Measurements from ENCODE around the gene SMTNL1. TPM values are rescaled to one million over a fixed set of nuclear protein-coding genes. Genes with fewer than 3 reads are reported as not detected.

SMTNL1 gene
- total and polyA plus RNA-seq, 2 experiments from 2014 or later, result 0.89 TPM; not detected in 1

DNA sequence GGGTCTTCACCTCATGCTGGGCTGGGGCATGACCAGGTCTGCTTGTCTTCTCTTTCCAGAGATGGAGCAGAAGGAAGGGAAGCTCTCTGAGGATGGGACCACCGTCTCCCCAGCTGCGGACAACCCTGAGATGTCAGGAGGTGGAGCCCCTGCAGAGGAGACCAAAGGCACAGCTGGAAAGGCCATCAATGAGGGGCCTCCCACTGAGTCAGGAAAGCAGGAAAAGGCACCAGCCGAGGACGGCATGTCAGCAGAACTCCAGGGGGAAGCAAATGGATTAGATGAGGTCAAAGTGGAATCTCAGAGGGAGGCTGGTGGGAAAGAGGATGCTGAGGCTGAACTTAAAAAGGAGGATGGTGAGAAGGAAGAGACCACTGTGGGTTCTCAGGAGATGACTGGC, 5.2 kb downstream of the SMTNL1 start:
- no peaks in the 10 kb centered on the region for H3K27me3 ChIP-seq
- no peak overlapping the region for H3K4me3 ChIP-seq
- H3K36me3 ChIP-seq, result no peaks in the 10 kb centered on the region
- H3K27ac ChIP-seq, result no peak overlapping the region
- TF ChIP-seq, protein P1, sequence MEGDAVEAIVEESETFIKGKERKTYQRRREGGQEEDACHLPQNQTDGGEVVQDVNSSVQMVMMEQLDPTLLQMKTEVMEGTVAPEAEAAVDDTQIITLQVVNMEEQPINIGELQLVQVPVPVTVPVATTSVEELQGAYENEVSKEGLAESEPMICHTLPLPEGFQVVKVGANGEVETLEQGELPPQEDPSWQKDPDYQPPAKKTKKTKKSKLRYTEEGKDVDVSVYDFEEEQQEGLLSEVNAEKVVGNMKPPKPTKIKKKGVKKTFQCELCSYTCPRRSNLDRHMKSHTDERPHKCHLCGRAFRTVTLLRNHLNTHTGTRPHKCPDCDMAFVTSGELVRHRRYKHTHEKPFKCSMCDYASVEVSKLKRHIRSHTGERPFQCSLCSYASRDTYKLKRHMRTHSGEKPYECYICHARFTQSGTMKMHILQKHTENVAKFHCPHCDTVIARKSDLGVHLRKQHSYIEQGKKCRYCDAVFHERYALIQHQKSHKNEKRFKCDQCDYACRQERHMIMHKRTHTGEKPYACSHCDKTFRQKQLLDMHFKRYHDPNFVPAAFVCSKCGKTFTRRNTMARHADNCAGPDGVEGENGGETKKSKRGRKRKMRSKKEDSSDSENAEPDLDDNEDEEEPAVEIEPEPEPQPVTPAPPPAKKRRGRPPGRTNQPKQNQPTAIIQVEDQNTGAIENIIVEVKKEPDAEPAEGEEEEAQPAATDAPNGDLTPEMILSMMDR (IDR thresholded peaks at IDR 0.05; ENCODE audit: low read depth, low read length), result no peak
- no peaks in the 10 kb centered on the region for H3K9me3 ChIP-seq (ENCODE audit: low read depth)
- no peak for DNase-seq (ENCODE audit: low read depth in 1 of 2, low spot score in 1 of 2)
- H3K4me1 ChIP-seq (ENCODE audit: low read depth), result no peaks in the 10 kb centered on the region

- no peaks in the 10 kb centered on the region for H3K36me3 ChIP-seq
- no peaks in the 10 kb centered on the region for H3K4me1 ChIP-seq (ENCODE audit: low read depth)
These were observed 6.2 kb downstream of the SMTNL1 start for GRCh38 chr11:57543593-57543992.

GRCh38 chr11:57544566-57544965, 7.2 kb downstream of the SMTNL1 start:
- peaks cover 2% of the 10 kb centered on the region for H3K36me3 ChIP-seq
- H3K27ac ChIP-seq, result no peak overlapping the region
- no peak overlapping the region for H3K4me3 ChIP-seq
- H3K27me3 ChIP-seq, result no peaks in the 10 kb centered on the region
- no peaks in the 10 kb centered on the region for H3K4me1 ChIP-seq (ENCODE audit: low read depth)
- H3K9me3 ChIP-seq (ENCODE audit: low read depth), result no peaks in the 10 kb centered on the region
- TF ChIP-seq, protein P1 (IDR thresholded peaks at IDR 0.05; ENCODE audit: low read depth, low read length), result no peak
- DNase-seq (ENCODE audit: low read depth in 1 of 2, low spot score in 1 of 2), result no peak

More at GRCh38 chr11:57543593-57543992, 6.2 kb downstream of the SMTNL1 start:
- Histone ChIP-seq H3K4me3 (no peak overlapping the region), H3K27me3 (no peaks in the 10 kb centered on the region), H3K27ac (no peak overlapping the region), H3K9me3 (ENCODE audit: low read depth) (no peaks in the 10 kb centered on the region)
- no peak for DNase-seq (ENCODE audit: low read depth in 1 of 2, low spot score in 1 of 2)
- TF ChIP-seq, protein P1 (IDR thresholded peaks at IDR 0.05; ENCODE audit: low read depth, low read length), result no peak

GRCh38 chr11:57545883-57546282, 8.5 kb downstream of the SMTNL1 start:
- Histone ChIP-seq H3K27ac (no peak overlapping the region), H3K4me3 (no peak overlapping the region), H3K36me3 (peaks cover 2% of the 10 kb centered on the region), H3K4me1 (ENCODE audit: low read depth) (no peaks in the 10 kb centered on the region), H3K27me3 (no peaks in the 10 kb centered on the region), H3K9me3 (ENCODE audit: low read depth) (no peaks in the 10 kb centered on the region)
- TF ChIP-seq, protein P1 (IDR thresholded peaks at IDR 0.05; ENCODE audit: low read depth, low read length), result no peak
- DNase-seq (ENCODE audit: low read depth in 1 of 2, low spot score in 1 of 2), result no peak

DNA sequence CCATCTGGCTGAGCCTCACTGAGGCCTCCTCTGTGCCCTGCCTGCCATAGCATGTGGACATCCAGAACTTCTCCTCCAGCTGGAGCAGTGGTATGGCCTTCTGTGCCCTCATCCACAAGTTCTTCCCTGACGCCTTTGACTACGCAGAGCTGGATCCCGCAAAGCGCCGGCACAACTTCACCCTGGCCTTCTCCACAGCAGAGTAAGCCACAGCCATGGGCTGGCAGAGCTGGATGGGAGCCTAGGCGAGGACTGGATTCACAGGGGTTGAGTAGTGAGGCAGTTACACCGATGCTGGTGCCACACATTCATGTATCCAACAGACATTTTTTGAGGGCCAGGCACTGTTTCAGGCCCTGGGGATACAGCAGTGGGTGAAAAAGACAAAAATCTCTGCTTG, 9.1 kb downstream of the SMTNL1 start:
- no peaks in the 10 kb centered on the region for H3K4me1 ChIP-seq (ENCODE audit: low read depth)
- no peaks in the 10 kb centered on the region for H3K9me3 ChIP-seq (ENCODE audit: low read depth)
- H3K36me3 ChIP-seq, result peaks cover 2% of the 10 kb centered on the region
- DNase-seq (ENCODE audit: low read depth in 1 of 2, low spot score in 1 of 2), result no peak
- no peak overlapping the region for H3K27ac ChIP-seq
- TF ChIP-seq, protein P1 (IDR thresholded peaks at IDR 0.05; ENCODE audit: low read depth, low read length), result no peak
- H3K27me3 ChIP-seq, result no peaks in the 10 kb centered on the region
- H3K4me3 ChIP-seq, result no peak overlapping the region

Data from cardiac muscle cell (in vitro differentiated cells and primary cell).